GM21529 (cell line): ENCODE data around the gene FBXO10.
"Not testable (repeated sequence)": the region's sequence is repeated elsewhere in the genome, so short reads cannot be mapped to it uniquely, and the experiment has no call there.

Experiments used
- ATAC-seq: cut with Tn5 transposase; IDR thresholded peaks from one replicate; pipeline ENCODE4 v1.9.1; 2021; ENCODE audit not compliant: unreplicated experiment

Gene FBXO10

GRCh38 chr9:37511016-37512010 is 64.9 kb downstream of the FBXO10 start:
- no peak for ATAC-seq

GRCh38 chr9:37510053-37510452 is 66.1 kb downstream of the FBXO10 start:
- not testable (repeated sequence) for ATAC-seq

GRCh38 chr9:37509536-37509935 is 66.6 kb downstream of the FBXO10 start:
- no peak for ATAC-seq

GRCh38 chr9:37508834-37509206 is 67.4 kb downstream of the FBXO10 start:
- ATAC-seq = no peak

- no peak for ATAC-seq
Observed at GRCh38 chr9:37508135-37508833, 67.9 kb downstream of the FBXO10 start.

GRCh38 chr9:37507566-37508134 is 68.5 kb downstream of the FBXO10 start:
- no peak for ATAC-seq

GRCh38 chr9:37504605-37505004 is 71.6 kb downstream of the FBXO10 start:
- no peak for ATAC-seq

- ATAC-seq = no peak
Observed at GRCh38 chr9:37503736-37504135, 72.4 kb downstream of the FBXO10 start.

GRCh38 chr9:37501957-37502596 is 74.1 kb downstream of the FBXO10 start:
- no peak for ATAC-seq

GRCh38 chr9:37499297-37499696 is 76.9 kb downstream of the FBXO10 start:
- no peak for ATAC-seq

- no peak for ATAC-seq
Observed at GRCh38 chr9:37498457-37498856, 77.7 kb downstream of the FBXO10 start.

GRCh38 chr9:37497320-37497719 is 78.9 kb downstream of the FBXO10 start:
- ATAC-seq = no peak

- ATAC-seq = no peak
Observed at GRCh38 chr9:37496020-37496419, 80.2 kb downstream of the FBXO10 start.

GRCh38 chr9:37495571-37495970 is 80.6 kb downstream of the FBXO10 start:
- ATAC-seq = no peak

GRCh38 chr9:37491939-37492338 is 84.2 kb downstream of the FBXO10 start:
- no peak for ATAC-seq

- ATAC-seq = no peak
Observed at GRCh38 chr9:37486616-37487548, 89.3 kb downstream of the FBXO10 start.

GRCh38 chr9:37486256-37486615 is 89.9 kb downstream of the FBXO10 start:
- ATAC-seq = no peak

GRCh38 chr9:37485389-37486255 is 90.6 kb downstream of the FBXO10 start, which contains the start of gene POLR1E:
Gene POLR1E, plus strand, starts transcription at chr9:37485948. Its CDS starts 100 bp downstream, at chr9:37486048.
- ATAC-seq = peak; percentile 95

GRCh38 chr9:37480759-37481158 is 95.4 kb downstream of the FBXO10 start:
- no peak for ATAC-seq
